H1 (cell line): Measurements from ENCODE around the gene RPS6KC1. TPM values are rescaled to one million over a fixed set of nuclear protein-coding genes. Genes with fewer than 3 reads are reported as not detected.

ENCODE experiments used
- CTCF ChIA-PET: fragments of 300-600 bp; sonication (Branson Sonifier 250); formaldehyde crosslinking; loops from one replicate; lab custom pipeline; 2021; ENCODE audit not compliant: partially characterized antibody; lab: Charles Lee
- POLR2A ChIA-PET: fragments of 300-600 bp; sonication (Branson Sonifier 250); formaldehyde crosslinking; loops from one replicate; lab custom pipeline; 2021; ENCODE audit warnings: inconsistent platforms; ENCODE audit not compliant: partially characterized antibody; lab: Charles Lee
- DNase-seq, 2 experiments: peaks; one replicate each; pipeline versions ENCODE4 v3.0.0 to v3.0.0-alpha.2; 2010 to 2022; ENCODE audit warnings: low spot score in 2 of 2, low read depth in 1 of 2, mixed read lengths in 1 of 2
- FAIRE-seq: peaks from 2 replicates; lab custom pipeline; 2011; peaks lifted over from hg19 to GRCh38; lab: Jason Lieb, UNC
- H2AFZ ChIP-seq: 2 replicates; pipeline ENCODE4 v1.8.1; 2012; ENCODE audit warnings: low read length, inconsistent platforms
- H2AK5ac ChIP-seq: 2 replicates; pipeline ENCODE4 v1.6.1; 2013; ENCODE audit warnings: low read depth, low read length
- H2BK120ac ChIP-seq: replicated peaks from 2 replicates; pipeline ENCODE3; 2013; ENCODE audit warnings: low read depth, low read length, inconsistent platforms
- H2BK12ac ChIP-seq: 2 replicates; pipeline ENCODE4 v1.6.1; 2013; ENCODE audit warnings: low read depth, low read length
- H2BK15ac ChIP-seq: 2 replicates; pipeline ENCODE4 v1.6.1; 2013; ENCODE audit warnings: low read length
- H2BK20ac ChIP-seq: 2 replicates; pipeline ENCODE4 v1.6.1; 2013; ENCODE audit warnings: low read length
- H2BK5ac ChIP-seq: 2 replicates; pipeline ENCODE4 v1.6.1; 2013; ENCODE audit warnings: low read depth, low read length
- H3K14ac ChIP-seq: 2 replicates; pipeline ENCODE4 v1.6.1; 2013; ENCODE audit warnings: inconsistent platforms; ENCODE audit not compliant: insufficient read length
- H3K18ac ChIP-seq: 2 replicates; pipeline ENCODE4 v1.6.1; 2013; ENCODE audit warnings: low read length; ENCODE audit errors: extremely low read depth
- H3K23ac ChIP-seq: 2 replicates; pipeline ENCODE4 v1.6.1; 2013; ENCODE audit warnings: inconsistent platforms; ENCODE audit not compliant: insufficient read length
- H3K23me2 ChIP-seq: 2 replicates; pipeline ENCODE4 v1.6.1; 2013; ENCODE audit warnings: low read depth, low read length
- H3K27ac ChIP-seq: 2 replicates; pipeline ENCODE4 v1.6.1; 2011; ENCODE audit warnings: low read depth, low read length, inconsistent platforms
- H3K27me3 ChIP-seq, 4 experiments: replicated peaks in 1 of 4; 1 replicate in 1 of 4; 2 replicates in 3 of 4; pipeline versions ENCODE4 v1.6.1 to v1.8.1; 2011 to 2013; ENCODE audit warnings: low read length in 3 of 4, mild to moderate bottlenecking in 3 of 4, inconsistent platforms in 2 of 4, mixed read lengths in 2 of 4, moderate library complexity in 1 of 4; ENCODE audit not compliant: control insufficient read depth in 3 of 4, insufficient read depth in 3 of 4; ENCODE audit errors: extremely low read depth in 1 of 4
- H3K36me3 ChIP-seq, 4 experiments: 2 replicates each; pipeline versions ENCODE4 v1.6.1 to v1.8.1; 2011 to 2013; ENCODE audit warnings: mild to moderate bottlenecking in 4 of 4, low read length in 3 of 4, moderate library complexity in 2 of 4, control low read depth in 1 of 4, inconsistent platforms in 1 of 4; ENCODE audit not compliant: insufficient read depth in 4 of 4, control insufficient read depth in 2 of 4
- H3K4ac ChIP-seq: replicated peaks from 2 replicates; pipeline ENCODE3; 2013; ENCODE audit warnings: low read length, low read depth, mixed read lengths, inconsistent platforms; ENCODE audit not compliant: insufficient read length
- H3K4me1 ChIP-seq, 4 experiments: replicated peaks in 1 of 4; 1 replicate in 1 of 4; 2 replicates in 3 of 4; pipeline versions ENCODE4 v1.6.1 to v1.8.1; 2011 to 2013; ENCODE audit warnings: low read length in 3 of 4, inconsistent platforms in 2 of 4, mixed read lengths in 1 of 4; ENCODE audit not compliant: insufficient read depth in 4 of 4, control insufficient read depth in 3 of 4
- H3K4me2 ChIP-seq, 2 experiments: 2 replicates each; pipeline versions ENCODE4 v1.6.1 to v1.8.1; 2011 to 2013; ENCODE audit warnings: low read depth in 2 of 2, low read length in 2 of 2, control low read depth in 1 of 2, inconsistent platforms in 1 of 2, mild to moderate bottlenecking in 1 of 2; ENCODE audit not compliant: insufficient read depth in 1 of 2
- H3K4me3 ChIP-seq, 4 experiments: fragments of 200-600, 300-600 bp in 1 of 4; sonication (generic), shearing (Covaris generic), sonication (Bioruptor Twin) in 1 of 4; 2 replicates each; pipeline versions ENCODE4 v1.5.1 to v1.8.1; 2011 to 2016; ENCODE audit warnings: low read length in 4 of 4, low read depth in 3 of 4, control low read depth in 2 of 4, inconsistent platforms in 2 of 4, mild to moderate bottlenecking in 2 of 4, mixed read lengths in 1 of 4, moderate library complexity in 1 of 4; ENCODE audit not compliant: insufficient read depth in 2 of 4; ENCODE audit errors: extremely low read depth in 1 of 4
- H3K56ac ChIP-seq: replicated peaks from 2 replicates; pipeline ENCODE3; 2013; ENCODE audit warnings: low read depth, mild to moderate bottlenecking, mixed read lengths, low read length, inconsistent platforms; ENCODE audit not compliant: insufficient read length
- H3K79me1 ChIP-seq: 2 replicates; pipeline ENCODE4 v1.6.1; 2013; ENCODE audit warnings: low read depth, low read length, control low read depth
- H3K79me2 ChIP-seq, 2 experiments: 2 replicates each; pipeline versions ENCODE4 v1.6.1 to v1.8.1; 2012 to 2013; ENCODE audit warnings: low read length in 2 of 2, mild to moderate bottlenecking in 2 of 2, inconsistent platforms in 1 of 2; ENCODE audit not compliant: insufficient read depth in 2 of 2, control insufficient read depth in 1 of 2
- H3K9ac ChIP-seq, 4 experiments: replicated peaks in 1 of 4; 1 replicate in 1 of 4; 2 replicates in 3 of 4; pipeline versions ENCODE4 v1.6.1 to v1.8.1; 2011 to 2013; ENCODE audit warnings: low read depth in 3 of 4, low read length in 3 of 4, control low read depth in 2 of 4, mild to moderate bottlenecking in 2 of 4, moderate library complexity in 2 of 4, inconsistent platforms in 1 of 4; ENCODE audit errors: extremely low read depth in 1 of 4
- H3K9me3 ChIP-seq, 2 experiments: 2 replicates each; pipeline versions ENCODE4 v1.6.1 to v1.8.1; 2012 to 2013; ENCODE audit warnings: mild to moderate bottlenecking in 2 of 2, moderate library complexity in 2 of 2, control low read depth in 1 of 2, inconsistent platforms in 1 of 2, low read depth in 1 of 2, low read length in 1 of 2, mixed read lengths in 1 of 2; ENCODE audit not compliant: insufficient read depth in 2 of 2
- H4K20me1 ChIP-seq, 2 experiments: replicated peaks in 1 of 2; 2 replicates each; pipeline versions ENCODE3 to v1.8.1; 2011 to 2013; ENCODE audit warnings: inconsistent platforms in 2 of 2, low read length in 2 of 2, mild to moderate bottlenecking in 1 of 2; ENCODE audit not compliant: insufficient read depth in 2 of 2, control insufficient read depth in 1 of 2
- H4K5ac ChIP-seq: 2 replicates; pipeline ENCODE4 v1.6.1; 2013; ENCODE audit warnings: low read length, low read depth, mixed read lengths, inconsistent platforms; ENCODE audit not compliant: insufficient read length
- H4K8ac ChIP-seq: 2 replicates; pipeline ENCODE4 v1.8.0; 2013; ENCODE audit warnings: mild to moderate bottlenecking, moderate library complexity, low read length, inconsistent platforms; ENCODE audit not compliant: insufficient read depth; ENCODE audit errors: extremely low read depth
- H4K91ac ChIP-seq: replicated peaks from 2 replicates; pipeline ENCODE3; 2013; ENCODE audit warnings: low read length, mixed read lengths, inconsistent platforms; ENCODE audit not compliant: insufficient read length
- GABPA ChIP-seq: IDR thresholded peaks from 2 replicates; pipeline ENCODE4 v1.6.1; 2011; ENCODE audit warnings: mild to moderate bottlenecking, low read length, moderate library complexity, borderline replicate concordance; ENCODE audit not compliant: insufficient read depth
- WGBS, 2 experiments: shearing (Covaris generic) in 1 of 2; methylation state at CpG; one replicate each; pipeline versions ENCODE4 v1.1.6 to v1.1.7; 2013 to 2015; ENCODE audit warnings: low lambda C conversion rate in 2 of 2, mixed read lengths in 2 of 2, inconsistent platforms in 1 of 2, low coverage in 1 of 2, missing lambda C conversion rate in 1 of 2; ENCODE audit not compliant: insufficient replicate concordance in 2 of 2, insufficient coverage in 1 of 2, insufficient read length in 1 of 2; ENCODE audit errors: extremely low coverage in 1 of 2, missing lambda C conversion rate in 1 of 2; 5-methylcytosine and 5-hydroxymethylcytosine counted together
- polyA plus RNA-seq, 7 experiments: library from polyadenylated mRNA; depleted of rRNA in 3 of 7; stranded (reverse) in 5 of 7; unstranded in 2 of 7; fragments of >200 nt in 5 of 7; fragments of 200-250 nt in 2 of 7; gene quantifications; 1 replicate in 5 of 7; 2 replicates in 1 of 7; 4 replicates in 1 of 7; pipeline versions ENCODE4 v1.2.1 to v1.2.3, GENCODE V29; 2011 to 2013; ENCODE audit warnings: missing spikeins in 2 of 7, mixed read lengths in 2 of 7
- total RNA-seq: library from RNA; stranded (reverse); fragmentation: NEBNext Ultra II Directional; extraction: Animal tissue kit (Norgen Biotek cat#: 25700); gene quantifications from 2 replicates; pipeline ENCODE4 v1.2.1, GENCODE V29; 2021

Gene RPS6KC1
- total and polyA plus RNA-seq, 2 of the 8 experiments (the other 6 are each of a cell fraction or from before 2014, with no cell fraction given), result 4.9 to 17.6 TPM

GRCh38 chr1:213008564-213008963, 42.5 kb upstream of the RPS6KC1 start:
- no peak for TF ChIP-seq GABPA
- TF ChIP-seq, all 59 proteins: peak for 0
- Histone ChIP-seq H2AK5ac (no peak overlapping the region), H4K20me1 (peaks cover 0 to 2% of the 10 kb centered on the region in 2 experiments), H3K9me3 (no peaks in the 10 kb centered on the region), H2BK5ac (no peak overlapping the region), H2BK120ac (no peak overlapping the region), H4K8ac (no peak overlapping the region), H4K5ac (no peak overlapping the region), H3K4me2 (no peak overlapping the region), H3K14ac (no peak overlapping the region), H3K27me3 (no peaks in the 10 kb centered on the region), H3K23me2 (no peaks in the 10 kb centered on the region), H3K4ac (no peak overlapping the region), H3K18ac (no peak overlapping the region), H3K4me3 (no peak overlapping the region), H3K27ac (no peak overlapping the region), H2BK15ac (no peak overlapping the region), H3K79me2 (peaks cover 0 to 23% of the 10 kb centered on the region in 2 experiments; a peak in 2 of 4 replicates), H3K56ac (no peak overlapping the region), H3K36me3 (peaks cover 0 to 45% (median 15%) of the 10 kb centered on the region in 4 experiments; a peak in 7 of 8 replicates), H2BK12ac (no peak overlapping the region), H2AFZ (no peak overlapping the region), H3K9ac (no peak overlapping the region), H3K79me1 (no peaks in the 10 kb centered on the region), H3K23ac (no peak overlapping the region), H2BK20ac (no peak overlapping the region), H4K91ac (no peak overlapping the region), H3K4me1 (no peaks in the 10 kb centered on the region)
- WGBS, 2 experiments, result 98% methylated on average over 2 of the region's 2 CpGs; no CpG with 5 or more reads in 1 of the 2 experiments
- ChIA-PET POLR2A (no interaction called here), CTCF (interaction anchor here (0.7 kb wide), 1 partner anchor 223 kb away, joined by 3 read pairs; no protein-coding TSS in a partner anchor)
- no peak for DNase-seq
- no peak for FAIRE-seq
